ENCODE results near the gene LMTK3.

GRCh38 chr19:48465215-48465614 lies 46.4 kb downstream of the LMTK3 start:
- TF ChIP-seq CTCF (IDR thresholded peaks at IDR 0.05), result no peak
- no peak for TF ChIP-seq POLR2AphosphoS5 (IDR thresholded peaks at IDR 0.05)
- no peak for TF ChIP-seq POLR2A (IDR thresholded peaks at IDR 0.05)
- TF ChIP-seq EP300 (IDR thresholded peaks at IDR 0.05), result no peak
